Breast epithelium (tissue), 4 donors: ENCODE measurements around the gene SECTM1. TPM values are rescaled to one million over a fixed set of nuclear protein-coding genes. Genes with fewer than 3 reads are reported as not detected.

Experiments used
- DNase-seq, 2 donors: peaks; one replicate each; pipeline ENCODE4 v3.0.0-alpha.2; 2019; ENCODE audit warnings: low spot score in 2 of 2
- H3K27ac ChIP-seq, 2 donors: fragments of 200-600 bp; sonication (generic) in 1 of 2; one replicate each; pipeline ENCODE4 v1.5.1; 2016 to 2019; ENCODE audit warnings: mild to moderate bottlenecking in 1 of 2
- H3K27me3 ChIP-seq, 2 donors: fragments of 200-600 bp; sonication (generic) in 1 of 2; one replicate each; pipeline versions ENCODE4 v1.5.1 to v1.6.0; 2017 to 2019; ENCODE audit warnings: control low read depth in 1 of 2, mild to moderate bottlenecking in 1 of 2
- H3K36me3 ChIP-seq: fragments of 200-600 bp; one replicate; pipeline ENCODE4 v1.5.1; 2019
- H3K4me1 ChIP-seq, 2 donors: fragments of 200-600 bp; sonication (generic); one replicate each; pipeline ENCODE4 v1.5.1; 2016 to 2019; ENCODE audit warnings: control low read depth in 1 of 2
- H3K4me3 ChIP-seq, 3 donors: fragments of 200-600 bp; sonication (generic); 1 replicate in 2 of 3; 2 replicates in 1 of 3; pipeline ENCODE4 v1.5.1; 2016 to 2019; ENCODE audit warnings: mild to moderate bottlenecking in 3 of 3, moderate library complexity in 2 of 3
- H3K9me3 ChIP-seq, 2 donors: fragments of 200-600 bp; sonication (generic) in 1 of 2; one replicate each; pipeline ENCODE4 v1.5.1; 2016 to 2019; ENCODE audit warnings: control low read depth in 1 of 2
- POLR2A ChIP-seq: fragments of 450-650 bp; IDR thresholded peaks from one replicate; pipeline ENCODE4 v1.6.1; 2016; ENCODE audit warnings: antibody characterized with exemption, mild to moderate bottlenecking, moderate library complexity
- POLR2AphosphoS5 ChIP-seq, 3 donors: sonication (generic); formaldehyde crosslinking; IDR thresholded peaks; one replicate each; pipeline ENCODE4 v1.6.1; 2017; ENCODE audit warnings: antibody characterized with exemption in 3 of 3
- intact Hi-C: fragments of 100-400 bp; cut with DNase I; formaldehyde crosslinking; loops from one replicate; pipeline ENCODE4 v1.15.1; 2023; ENCODE audit warnings: low total_unique reads
- total RNA-seq, 3 donors: library from RNA; depleted of rRNA; stranded (reverse); fragments of >200 nt; gene quantifications; one replicate each; pipeline ENCODE4 v1.1.0, GENCODE V29; 2016
- TF ChIP-seq, protein P1 (sequence below), 3 donors: fragments of 450-650 bp; IDR thresholded peaks; one replicate each; pipeline ENCODE4 v1.5.1; 2016 to 2017; ENCODE audit warnings: antibody characterized with exemption in 3 of 3, mild to moderate bottlenecking in 3 of 3, moderate library complexity in 3 of 3

The SECTM1 gene
- total RNA-seq, 3 donors from 2014 or later = 11.5 to 23.9 (median 16.2) TPM

GRCh38 chr17:82287013-82287867 lies 46.3 kb downstream of the SECTM1 start:
- no peak for DNase-seq
- peak overlapping the region; percentile 80 to 85 for H3K27ac ChIP-seq
- no peak overlapping the region for H3K4me3 ChIP-seq
- no peaks in the 10 kb centered on the region for H3K36me3 ChIP-seq
- peaks cover 0 to 12% of the 10 kb centered on the region in 2 donors for H3K4me1 ChIP-seq
- no peaks in the 10 kb centered on the region for H3K27me3 ChIP-seq
- H3K9me3 ChIP-seq = no peaks in the 10 kb centered on the region
- no peak for TF ChIP-seq POLR2A
- TF ChIP-seq, protein P1, sequence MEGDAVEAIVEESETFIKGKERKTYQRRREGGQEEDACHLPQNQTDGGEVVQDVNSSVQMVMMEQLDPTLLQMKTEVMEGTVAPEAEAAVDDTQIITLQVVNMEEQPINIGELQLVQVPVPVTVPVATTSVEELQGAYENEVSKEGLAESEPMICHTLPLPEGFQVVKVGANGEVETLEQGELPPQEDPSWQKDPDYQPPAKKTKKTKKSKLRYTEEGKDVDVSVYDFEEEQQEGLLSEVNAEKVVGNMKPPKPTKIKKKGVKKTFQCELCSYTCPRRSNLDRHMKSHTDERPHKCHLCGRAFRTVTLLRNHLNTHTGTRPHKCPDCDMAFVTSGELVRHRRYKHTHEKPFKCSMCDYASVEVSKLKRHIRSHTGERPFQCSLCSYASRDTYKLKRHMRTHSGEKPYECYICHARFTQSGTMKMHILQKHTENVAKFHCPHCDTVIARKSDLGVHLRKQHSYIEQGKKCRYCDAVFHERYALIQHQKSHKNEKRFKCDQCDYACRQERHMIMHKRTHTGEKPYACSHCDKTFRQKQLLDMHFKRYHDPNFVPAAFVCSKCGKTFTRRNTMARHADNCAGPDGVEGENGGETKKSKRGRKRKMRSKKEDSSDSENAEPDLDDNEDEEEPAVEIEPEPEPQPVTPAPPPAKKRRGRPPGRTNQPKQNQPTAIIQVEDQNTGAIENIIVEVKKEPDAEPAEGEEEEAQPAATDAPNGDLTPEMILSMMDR (IDR thresholded peaks at IDR 0.05) = no peak
- no peak for TF ChIP-seq POLR2AphosphoS5 (IDR thresholded peaks at IDR 0.05)
- intact Hi-C loops = no loop called here

GRCh38 chr17:82285141-82285540 lies 48.4 kb downstream of the SECTM1 start:
- intact Hi-C loops = no loop called here
- Histone ChIP-seq H3K36me3 (no peaks in the 10 kb centered on the region), H3K4me3 (no peak overlapping the region), H3K4me1 (peaks cover 5 to 12% of the 10 kb centered on the region in 2 donors), H3K9me3 (no peaks in the 10 kb centered on the region), H3K27ac (peak overlapping the region; percentile 33 to 68), H3K27me3 (no peaks in the 10 kb centered on the region)
- peak in 1 of 2 donors; percentile 61 for DNase-seq
- TF ChIP-seq POLR2AphosphoS5 (IDR thresholded peaks at IDR 0.05) (no peak), POLR2A (no peak)
- TF ChIP-seq, protein P1 (IDR thresholded peaks at IDR 0.05) = no peak

DNA sequence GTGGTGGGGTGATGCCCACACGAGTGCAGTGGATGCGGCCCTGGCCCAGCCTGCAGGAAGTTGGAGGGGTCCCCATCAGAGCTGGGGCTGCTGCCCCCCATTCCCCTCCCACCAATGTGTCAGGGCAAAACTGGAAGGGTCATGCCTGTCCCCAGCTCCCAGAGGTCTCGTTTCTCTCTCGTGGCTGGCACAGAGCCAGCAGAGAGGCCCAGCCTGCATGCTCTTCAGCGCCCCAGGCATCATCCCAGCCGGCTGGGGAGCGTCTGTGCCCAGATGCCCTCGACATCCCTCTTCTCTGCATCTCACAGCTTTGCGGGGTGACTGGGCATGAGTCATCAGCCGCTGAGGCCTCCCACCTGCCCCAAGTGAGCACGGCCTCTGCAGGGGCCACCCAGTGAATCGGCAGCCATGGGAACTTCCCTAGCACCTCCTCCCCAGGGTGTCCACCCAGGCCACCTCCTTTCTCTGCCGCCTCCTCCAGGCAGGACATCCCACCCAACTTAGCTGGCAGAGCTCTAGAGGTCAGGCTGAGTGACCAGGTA lies 50.3 kb downstream of the SECTM1 start:
- Histone ChIP-seq H3K4me3 (no peak overlapping the region), H3K27ac (peak overlapping the region; percentile 17 to 23), H3K27me3 (no peaks in the 10 kb centered on the region), H3K4me1 (peaks cover 5 to 12% of the 10 kb centered on the region in 2 donors), H3K9me3 (no peaks in the 10 kb centered on the region), H3K36me3 (no peaks in the 10 kb centered on the region)
- intact Hi-C loops = no loop called here
- TF ChIP-seq, protein P1 (IDR thresholded peaks at IDR 0.05) = no peak
- TF ChIP-seq POLR2AphosphoS5 (IDR thresholded peaks at IDR 0.05) (no peak), POLR2A (no peak)
- no peak for DNase-seq

- intact Hi-C loops = no loop called here
- no peak for TF ChIP-seq POLR2AphosphoS5 (IDR thresholded peaks at IDR 0.05)
- no peak for TF ChIP-seq POLR2A
- TF ChIP-seq, protein P1 (IDR thresholded peaks at IDR 0.05) = no peak
- Histone ChIP-seq H3K27ac (peak overlapping the region; percentile 40 to 75), H3K4me1 (peaks cover 5 to 12% of the 10 kb centered on the region in 2 donors), H3K27me3 (no peaks in the 10 kb centered on the region), H3K9me3 (no peaks in the 10 kb centered on the region), H3K36me3 (no peaks in the 10 kb centered on the region), H3K4me3 (no peak overlapping the region)
- no peak for DNase-seq
Observed at GRCh38 chr17:82282239-82283207, 51.0 kb downstream of the SECTM1 start.
